Liver (tissue), 9 donors: Measurements from ENCODE around the gene KLHL33. TPM values are rescaled to one million over a fixed set of nuclear protein-coding genes. Genes with fewer than 3 reads are reported as not detected.

Source experiments
- DNase-seq: peaks from one replicate; pipeline ENCODE4 v3.0.0-alpha.2; 2017; ENCODE audit warnings: low spot score
- H3K27ac ChIP-seq, 2 donors: one replicate each; pipeline ENCODE4 v1.7.0; 2013; ENCODE audit warnings: inconsistent platforms in 2 of 2, low read length in 2 of 2, control low read depth in 1 of 2, low read depth in 1 of 2, mild to moderate bottlenecking in 1 of 2
- H3K27me3 ChIP-seq, 4 donors: one replicate each; pipeline versions ENCODE4 v1.6.1 to v1.7.0; 2013; ENCODE audit warnings: low read length in 3 of 4, inconsistent platforms in 1 of 4, mild to moderate bottlenecking in 1 of 4, moderate library complexity in 1 of 4; ENCODE audit not compliant: control insufficient read depth in 4 of 4, insufficient read depth in 4 of 4
- H3K36me3 ChIP-seq, 4 donors: one replicate each; pipeline versions ENCODE4 v1.6.1 to v1.7.0; 2013; ENCODE audit warnings: low read length in 3 of 4, mild to moderate bottlenecking in 3 of 4, low read depth in 1 of 4, moderate library complexity in 1 of 4; ENCODE audit not compliant: control insufficient read depth in 4 of 4, insufficient read depth in 3 of 4
- H3K4me1 ChIP-seq, 4 donors: one replicate each; pipeline versions ENCODE4 v1.6.1 to v1.7.0; 2013; ENCODE audit warnings: low read length in 3 of 4, mild to moderate bottlenecking in 3 of 4, moderate library complexity in 1 of 4; ENCODE audit not compliant: control insufficient read depth in 4 of 4, insufficient read depth in 4 of 4
- H3K4me3 ChIP-seq, 3 donors: one replicate each; pipeline versions ENCODE4 v1.6.1 to v1.7.0; 2013; ENCODE audit warnings: low read length in 3 of 3, control low read depth in 1 of 3, low read depth in 1 of 3, mild to moderate bottlenecking in 1 of 3
- H3K9ac ChIP-seq, 2 donors: one replicate each; pipeline ENCODE4 v1.7.0; 2013; ENCODE audit warnings: low read length in 2 of 2, mild to moderate bottlenecking in 2 of 2, moderate library complexity in 2 of 2, control low read depth in 1 of 2, low read depth in 1 of 2
- H3K9me3 ChIP-seq, 4 donors: one replicate each; pipeline versions ENCODE4 v1.6.1 to v1.7.0; 2013; ENCODE audit warnings: low read length in 3 of 4; ENCODE audit not compliant: control insufficient read depth in 4 of 4
- EGR1 ChIP-seq, 2 donors: IDR thresholded peaks; 2 replicates each; pipeline ENCODE4 v1.6.1; 2016 to 2018; ENCODE audit warnings: antibody characterized with exemption in 2 of 2, low read depth in 2 of 2
- GABPA ChIP-seq, 2 donors: IDR thresholded peaks in 1 of 2; conservative IDR thresholded peaks in 1 of 2; 2 replicates each; pipeline ENCODE4 v1.6.1; 2016; ENCODE audit warnings: antibody characterized with exemption in 2 of 2, mild to moderate bottlenecking in 1 of 2, moderate library complexity in 1 of 2
- JUND ChIP-seq, 2 donors: IDR thresholded peaks; 2 replicates each; pipeline ENCODE4 v1.6.1; 2016; ENCODE audit warnings: antibody characterized with exemption in 2 of 2
- NR2F2 ChIP-seq: IDR thresholded peaks from 2 replicates; pipeline ENCODE4 v1.6.1; 2016; ENCODE audit warnings: antibody characterized with exemption
- REST ChIP-seq: IDR thresholded peaks from 2 replicates; pipeline ENCODE4 v1.6.1; 2016; ENCODE audit warnings: antibody characterized with exemption, mild to moderate bottlenecking
- RXRA ChIP-seq, 2 donors: IDR thresholded peaks; 2 replicates each; pipeline ENCODE4 v1.6.1; 2017 to 2018; ENCODE audit warnings: antibody characterized with exemption in 2 of 2, mild to moderate bottlenecking in 1 of 2
- SP1 ChIP-seq: IDR thresholded peaks from 2 replicates; pipeline ENCODE4 v1.6.1; 2018; ENCODE audit warnings: antibody characterized with exemption, mild to moderate bottlenecking
- TAF1 ChIP-seq: conservative IDR thresholded peaks from 2 replicates; pipeline ENCODE4 v1.6.1; 2016; ENCODE audit warnings: antibody characterized with exemption, mild to moderate bottlenecking
- YY1 ChIP-seq: IDR thresholded peaks from 2 replicates; pipeline ENCODE4 v1.6.1; 2016; ENCODE audit warnings: antibody characterized with exemption, mild to moderate bottlenecking
- WGBS: extraction: QIAGEN DNeasy Blood & Tissue Kit; methylation state at CpG from one replicate; pipeline ENCODE4 v1.1.7; 2013; 5-methylcytosine and 5-hydroxymethylcytosine counted together
- polyA plus RNA-seq, 2 donors: library from polyadenylated mRNA; stranded (reverse) in 1 of 2; unstranded in 1 of 2; fragments of 200-250 nt in 1 of 2; fragments of >200 nt in 1 of 2; fragmentation: Nextera tagmentation in 1 of 2; extraction: Ambion mirVana in 1 of 2; gene quantifications; one replicate each; pipeline versions ENCODE4 v1.2.1 to v1.2.3, GENCODE V29; 2013 to 2015
- total RNA-seq, 2 donors: library from RNA; depleted of rRNA; stranded (reverse); fragments of >200 nt; gene quantifications; one replicate each; pipeline ENCODE4 v1.2.3, GENCODE V29; 2014
- TF ChIP-seq, protein P1 (sequence below): IDR thresholded peaks from 2 replicates; pipeline ENCODE4 v1.6.1; 2016; ENCODE audit warnings: antibody characterized with exemption
- donor health status: healthy.
- donor health status: healthy.
- donor health status: healthy.
- donor health status: healthy.
- donor health status: healthy.

Gene KLHL33
- total and polyA plus RNA-seq, 4 donors: 0.06 to 0.23 (median 0.15) TPM

- Histone ChIP-seq H3K9ac (no peak overlapping the region), H3K9me3 (no peaks in the 10 kb centered on the region), H3K4me1 (no peaks in the 10 kb centered on the region), H3K36me3 (peaks cover 14 to 31% (median 27%) of the 10 kb centered on the region in 4 donors), H3K27ac (no peak overlapping the region), H3K27me3 (no peaks in the 10 kb centered on the region), H3K4me3 (no peak overlapping the region)
- TF ChIP-seq GABPA (IDR thresholded peaks at IDR 0.05 in 1 of 2, conservative IDR thresholded peaks at IDR 0.05 in 1 of 2) (no peak), YY1 (no peak), EGR1 (IDR thresholded peaks at IDR 0.05; ENCODE audit: low read depth in 2 of 2) (no peak), NR2F2 (no peak), RXRA (IDR thresholded peaks at IDR 0.05) (no peak)
- TF ChIP-seq, protein P1, sequence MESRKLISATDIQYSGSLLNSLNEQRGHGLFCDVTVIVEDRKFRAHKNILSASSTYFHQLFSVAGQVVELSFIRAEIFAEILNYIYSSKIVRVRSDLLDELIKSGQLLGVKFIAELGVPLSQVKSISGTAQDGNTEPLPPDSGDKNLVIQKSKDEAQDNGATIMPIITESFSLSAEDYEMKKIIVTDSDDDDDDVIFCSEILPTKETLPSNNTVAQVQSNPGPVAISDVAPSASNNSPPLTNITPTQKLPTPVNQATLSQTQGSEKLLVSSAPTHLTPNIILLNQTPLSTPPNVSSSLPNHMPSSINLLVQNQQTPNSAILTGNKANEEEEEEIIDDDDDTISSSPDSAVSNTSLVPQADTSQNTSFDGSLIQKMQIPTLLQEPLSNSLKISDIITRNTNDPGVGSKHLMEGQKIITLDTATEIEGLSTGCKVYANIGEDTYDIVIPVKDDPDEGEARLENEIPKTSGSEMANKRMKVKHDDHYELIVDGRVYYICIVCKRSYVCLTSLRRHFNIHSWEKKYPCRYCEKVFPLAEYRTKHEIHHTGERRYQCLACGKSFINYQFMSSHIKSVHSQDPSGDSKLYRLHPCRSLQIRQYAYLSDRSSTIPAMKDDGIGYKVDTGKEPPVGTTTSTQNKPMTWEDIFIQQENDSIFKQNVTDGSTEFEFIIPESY: no peak
- DNase-seq: no peak
- 95% methylated on average over 10 of the region's 10 CpGs for WGBS
Measured at GRCh38 chr14:20400965-20401593, 34.9 kb downstream of the KLHL33 start.

DNA sequence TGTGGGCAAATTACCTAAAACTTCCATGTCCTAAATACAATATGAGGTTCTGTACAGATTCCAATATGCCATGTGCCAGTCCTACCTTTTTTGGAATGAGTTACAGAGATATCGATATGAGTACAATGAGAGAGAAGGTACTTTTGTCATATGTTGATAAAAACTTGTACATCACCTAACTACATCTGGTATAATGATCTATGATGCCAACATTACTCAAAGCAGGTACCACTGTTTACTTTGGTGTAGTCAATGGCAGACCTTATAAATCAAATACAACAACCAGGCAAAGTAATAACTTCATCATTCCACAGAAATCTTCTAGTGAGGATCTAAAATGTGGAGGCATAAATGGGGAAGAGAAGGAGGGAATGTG lies 35.4 kb downstream of the KLHL33 start:
- Histone ChIP-seq H3K27ac (no peak overlapping the region), H3K36me3 (peaks cover 12 to 36% (median 29%) of the 10 kb centered on the region in 4 donors)
- 99% methylated on average over 1 of the region's 1 CpG for WGBS

More for the DNA sequence above, 35.4 kb downstream of the KLHL33 start:
- TF ChIP-seq JUND (IDR thresholded peaks at IDR 0.05): no peak
- no peak for TF ChIP-seq REST
- TF ChIP-seq SP1: no peak
- TF ChIP-seq TAF1: no peak
- no peak for TF ChIP-seq YY1
- TF ChIP-seq GABPA (IDR thresholded peaks at IDR 0.05 in 1 of 2, conservative IDR thresholded peaks at IDR 0.05 in 1 of 2): no peak
- Histone ChIP-seq H3K9ac (no peak overlapping the region), H3K27me3 (no peaks in the 10 kb centered on the region), H3K4me3 (no peak overlapping the region), H3K9me3 (no peaks in the 10 kb centered on the region), H3K4me1 (no peaks in the 10 kb centered on the region)
- no peak for DNase-seq
